ENCODE results near the gene EAPP. TPM values are rescaled to one million over a fixed set of nuclear protein-coding genes. Genes with fewer than 3 reads are reported as not detected.

EAPP gene
- total RNA-seq, 2 donors from 2014 or later = 34.7 to 59.7 TPM

DNA sequence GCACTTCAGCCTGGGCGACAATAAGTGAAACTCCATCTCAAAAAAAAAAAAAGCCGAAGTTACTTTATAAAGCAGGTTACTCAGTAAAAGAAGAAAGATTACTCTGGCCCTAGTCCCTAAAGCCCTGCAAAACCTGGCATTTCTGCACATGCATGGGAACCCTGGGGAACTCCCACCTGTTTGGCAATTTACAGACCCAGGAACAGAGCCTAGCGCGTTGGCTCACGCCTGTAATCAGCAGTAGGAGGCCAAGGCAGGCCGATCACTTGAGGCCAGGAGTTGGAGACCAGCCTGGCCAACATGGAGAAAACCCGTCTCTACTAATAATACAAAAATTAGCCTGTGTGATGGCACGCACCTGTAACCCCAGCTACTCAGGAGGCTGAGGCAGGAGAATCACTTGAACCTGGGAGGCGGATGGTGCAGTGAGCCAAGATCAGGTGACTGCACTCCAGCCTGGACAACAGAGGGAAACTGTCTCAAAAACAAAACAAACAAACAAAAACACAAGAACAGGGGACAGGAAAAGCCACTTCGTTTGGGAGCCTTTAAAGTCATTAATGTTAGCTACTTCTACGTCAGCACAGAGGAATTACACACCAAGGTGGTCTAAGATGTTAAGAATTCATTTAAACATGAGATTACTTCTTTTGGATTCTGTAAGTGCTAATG lies 43.4 kb downstream of the EAPP start:
- Histone ChIP-seq H3K4me3 (no peak overlapping the region), H3K4me1 (no peaks in the 10 kb centered on the region), H3K9ac (ENCODE audit: low read depth in 2 of 2, low read length in 2 of 2) (no peak overlapping the region), H3K27ac (peak overlapping the region; percentile 88), H3K9me3 (no peaks in the 10 kb centered on the region), H3K36me3 (no peaks in the 10 kb centered on the region), H3K27me3 (no peaks in the 10 kb centered on the region)
- no peak for TF ChIP-seq CTCF (IDR thresholded peaks at IDR 0.05)
- no peak for DNase-seq
- intact Hi-C loops (cut with DNase I) = loop anchor here (5.0 kb wide), 1 partner anchor 129 kb away; no protein-coding TSS in a partner anchor

DNA sequence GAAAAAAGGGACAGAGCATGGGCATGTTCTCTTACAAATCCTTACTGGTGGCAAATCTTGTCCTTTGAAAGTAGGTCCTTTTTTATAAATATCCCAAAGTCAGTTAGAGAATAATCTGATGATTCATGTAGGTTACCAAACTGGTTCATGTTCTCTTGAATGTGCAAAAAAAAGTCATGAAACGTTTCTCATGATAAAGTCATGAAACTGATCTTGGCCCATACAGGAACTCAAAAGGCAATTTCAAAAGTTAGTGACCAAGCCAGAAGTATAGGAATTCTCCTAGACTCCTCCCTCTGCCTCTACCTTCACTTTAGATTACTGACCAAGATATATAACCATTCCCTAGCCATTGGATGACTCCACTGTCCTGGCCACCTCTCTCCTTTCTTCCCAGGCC lies 50.2 kb downstream of the EAPP start:
- no peaks in the 10 kb centered on the region for H3K9me3 ChIP-seq
- DNase-seq = no peak
- no peaks in the 10 kb centered on the region for H3K36me3 ChIP-seq
- no peaks in the 10 kb centered on the region for H3K4me1 ChIP-seq
- H3K27ac ChIP-seq = no peak overlapping the region
- no peak for TF ChIP-seq CTCF (IDR thresholded peaks at IDR 0.05)
- no peak overlapping the region for H3K9ac ChIP-seq (ENCODE audit: low read depth in 2 of 2, low read length in 2 of 2)
- H3K4me3 ChIP-seq = no peak overlapping the region
- intact Hi-C loops (cut with DNase I) = no loop called here
- no peaks in the 10 kb centered on the region for H3K27me3 ChIP-seq

- Histone ChIP-seq H3K9me3 (no peaks in the 10 kb centered on the region), H3K27ac (no peak overlapping the region), H3K9ac (ENCODE audit: low read depth in 2 of 2, low read length in 2 of 2) (no peak overlapping the region), H3K36me3 (no peaks in the 10 kb centered on the region), H3K4me3 (no peak overlapping the region), H3K27me3 (no peaks in the 10 kb centered on the region), H3K4me1 (no peaks in the 10 kb centered on the region)
- TF ChIP-seq CTCF (IDR thresholded peaks at IDR 0.05) = no peak
- intact Hi-C loops (cut with DNase I) = no loop called here
- DNase-seq = no peak
Measured at GRCh38 chr14:34488528-34488927, 51.0 kb downstream of the EAPP start.

DNA sequence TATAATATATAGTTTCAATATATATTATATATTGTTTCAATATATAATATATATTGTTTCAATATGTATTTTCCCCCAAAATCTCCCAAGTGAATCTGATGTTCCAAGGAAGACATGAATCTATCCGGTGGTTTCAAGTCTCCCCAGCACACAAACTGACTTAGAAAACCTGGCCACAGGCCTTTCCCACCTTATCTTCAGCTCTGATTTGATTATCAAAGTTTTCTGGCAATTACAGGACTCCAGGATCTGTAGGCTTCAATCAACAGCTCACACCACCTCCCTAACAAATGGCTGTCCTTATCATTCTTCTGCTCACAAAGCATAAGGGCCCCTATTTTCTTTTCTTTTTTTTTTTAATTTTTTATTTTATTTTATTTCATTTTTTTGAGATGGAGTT lies 54.8 kb downstream of the EAPP start:
- DNase-seq = no peak
- Histone ChIP-seq H3K36me3 (no peaks in the 10 kb centered on the region), H3K27me3 (no peaks in the 10 kb centered on the region), H3K27ac (no peak overlapping the region), H3K4me3 (no peak overlapping the region), H3K9ac (ENCODE audit: low read depth in 2 of 2, low read length in 2 of 2) (no peak overlapping the region), H3K9me3 (no peaks in the 10 kb centered on the region), H3K4me1 (no peaks in the 10 kb centered on the region)
- TF ChIP-seq CTCF (IDR thresholded peaks at IDR 0.05) = no peak
- intact Hi-C loops (cut with DNase I) = no loop called here

DNA sequence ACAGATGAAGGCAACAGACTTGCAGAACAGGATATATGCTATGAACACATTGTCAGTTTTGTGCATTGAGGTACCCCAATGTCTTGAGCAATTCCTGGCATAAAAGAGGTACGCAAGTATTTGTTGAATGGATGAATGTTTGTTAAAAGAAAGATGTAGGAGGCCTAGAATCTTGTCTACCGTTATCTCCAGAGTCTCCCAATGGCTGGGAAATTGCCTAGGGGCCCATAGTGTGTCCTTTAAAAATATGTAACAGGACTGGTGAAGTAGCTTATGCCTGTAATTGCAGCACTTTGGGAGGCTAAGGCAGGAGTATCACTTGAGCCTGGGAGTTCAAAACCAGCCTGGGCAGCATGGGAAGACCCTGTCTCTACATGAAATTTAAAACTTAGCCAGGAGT lies 57.0 kb downstream of the EAPP start:
- H3K9ac ChIP-seq (ENCODE audit: low read depth in 2 of 2, low read length in 2 of 2) = no peak overlapping the region
- no peak overlapping the region for H3K4me3 ChIP-seq
- H3K4me1 ChIP-seq = no peaks in the 10 kb centered on the region
- H3K27ac ChIP-seq = no peak overlapping the region
- H3K27me3 ChIP-seq = no peaks in the 10 kb centered on the region
- intact Hi-C loops (cut with DNase I) = no loop called here
- H3K9me3 ChIP-seq = no peaks in the 10 kb centered on the region
- no peak for DNase-seq
- H3K36me3 ChIP-seq = no peaks in the 10 kb centered on the region
- no peak for TF ChIP-seq CTCF (IDR thresholded peaks at IDR 0.05)
